Stimulated activated CD8-positive, alpha-beta memory T cell treated with anti-CD3 and anti-CD28 coated beads, Interleukin-2, amount 100 ng/mL, for 48 hours (primary cell): ENCODE data around the gene FGFR3.

Experiments
- DNase-seq, 2 donors: peaks; one replicate each; pipeline ENCODE4 v3.0.0-alpha.2; 2020; ENCODE audit warnings: low read depth in 2 of 2

Gene FGFR3

DNA sequence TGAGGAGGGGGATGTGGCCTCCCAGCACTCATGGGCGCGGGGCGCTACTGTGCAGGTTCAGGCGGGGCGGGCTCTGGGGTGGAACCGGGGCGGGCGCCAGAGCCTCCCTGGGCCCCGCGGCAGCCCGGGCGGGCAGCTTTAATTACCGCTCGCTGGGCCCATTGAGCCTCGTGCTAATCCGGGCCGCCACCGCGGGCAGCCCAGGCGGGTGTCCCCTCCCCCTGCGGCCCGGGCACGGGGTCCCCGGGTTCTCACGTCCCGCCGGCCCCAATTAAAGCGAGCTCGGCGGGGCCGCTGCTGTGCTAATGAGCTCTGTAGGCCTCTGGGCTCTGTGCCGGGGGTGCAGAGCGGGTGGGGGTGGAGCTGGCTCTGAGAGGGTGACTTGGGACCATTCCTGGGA is 22.8 kb upstream of the FGFR3 start:
- no peak for DNase-seq

DNA sequence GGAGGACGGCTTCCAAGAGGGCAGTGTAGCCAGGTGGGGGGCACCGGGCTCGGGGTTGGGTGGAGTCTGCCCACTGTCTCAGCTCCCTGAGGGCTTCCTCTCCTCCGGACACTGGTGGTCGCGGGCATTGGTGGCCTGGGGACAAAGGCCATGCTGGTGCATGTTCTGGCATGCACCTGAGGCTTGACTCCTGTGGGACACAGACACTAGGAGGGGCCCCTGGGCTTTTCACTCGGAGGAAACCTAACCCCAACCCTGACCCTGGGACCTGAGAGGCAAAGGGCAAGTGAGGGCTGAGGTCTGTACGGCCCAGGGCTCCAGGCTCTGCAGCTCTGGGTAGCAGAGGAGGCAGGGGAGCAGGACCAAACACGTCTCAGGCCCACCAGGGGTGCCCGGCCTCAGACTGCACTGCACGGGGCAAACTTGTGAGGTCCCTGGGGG is 22.3 kb upstream of the FGFR3 start:
- no peak for DNase-seq

DNA sequence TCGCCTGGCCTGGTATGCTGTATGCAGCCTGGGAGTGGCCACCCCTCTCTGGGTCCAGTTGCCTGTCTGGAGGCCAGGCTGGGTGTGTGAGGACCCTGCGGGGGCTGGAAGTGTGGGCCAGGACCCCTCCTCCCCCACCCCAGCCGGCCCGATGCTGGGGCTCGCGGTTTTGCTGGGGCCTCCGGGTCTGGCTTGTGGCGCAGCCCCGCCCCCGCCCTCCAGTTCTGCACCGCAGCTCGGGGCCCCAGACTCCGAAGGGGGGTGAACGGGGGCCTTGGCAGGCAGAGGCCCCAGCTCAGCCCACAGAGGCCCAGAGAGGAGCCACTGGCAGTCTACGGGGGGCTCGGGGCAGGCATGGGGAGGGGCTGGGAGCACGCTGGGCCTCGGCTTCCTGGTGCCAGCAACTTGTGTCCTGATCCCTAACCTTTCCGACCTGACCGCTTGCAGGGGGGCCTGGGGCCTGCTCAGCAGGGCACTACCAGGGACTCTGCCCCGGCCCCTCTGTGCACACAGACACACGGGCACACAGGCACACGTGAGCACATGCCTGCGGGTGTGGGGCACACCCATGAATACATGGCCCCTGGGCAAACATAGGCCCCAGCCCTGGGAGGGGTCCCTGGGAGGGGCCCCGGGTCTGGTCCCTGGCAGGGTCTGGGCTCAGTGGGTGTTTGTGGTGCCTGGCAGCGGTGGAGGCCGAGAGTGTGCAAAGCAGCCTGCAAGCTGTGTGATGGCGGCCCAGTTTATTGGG is 21.4 kb upstream of the FGFR3 start:
- no peak for DNase-seq

DNA sequence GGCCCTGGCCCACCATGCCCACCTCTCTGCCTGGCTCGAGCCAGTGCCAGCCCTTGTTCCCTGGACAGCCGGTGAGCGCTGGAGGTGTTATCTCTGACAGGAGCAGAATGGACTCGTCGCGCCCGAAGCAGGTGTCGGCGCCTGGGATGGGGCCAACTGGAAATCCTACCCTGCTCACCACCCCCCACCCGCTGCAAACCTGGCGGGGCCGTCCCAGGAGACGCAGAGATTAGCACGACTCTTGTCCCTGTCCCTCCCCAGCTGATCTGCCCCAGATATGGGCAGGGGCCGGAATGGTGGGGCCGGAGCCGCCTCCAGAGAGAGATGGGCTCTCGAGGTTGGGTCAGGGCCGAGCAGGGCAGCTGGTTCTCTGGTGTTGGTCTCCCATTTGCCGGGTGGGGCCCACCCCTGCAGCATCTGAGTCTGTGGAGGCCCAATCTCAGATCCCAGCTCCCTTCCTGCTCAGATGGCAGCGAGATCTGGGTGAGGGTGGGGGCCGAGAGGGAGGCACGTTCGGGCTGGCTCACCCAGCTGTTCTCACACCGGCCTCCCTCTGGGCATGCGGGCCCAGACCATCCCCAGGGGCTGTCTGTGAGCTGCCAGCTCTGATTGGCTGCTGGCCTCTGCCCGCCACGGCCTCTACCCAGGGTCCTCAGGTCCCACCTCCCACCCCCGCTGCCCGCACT is 20.1 kb upstream of the FGFR3 start:
- DNase-seq = no peak

DNA sequence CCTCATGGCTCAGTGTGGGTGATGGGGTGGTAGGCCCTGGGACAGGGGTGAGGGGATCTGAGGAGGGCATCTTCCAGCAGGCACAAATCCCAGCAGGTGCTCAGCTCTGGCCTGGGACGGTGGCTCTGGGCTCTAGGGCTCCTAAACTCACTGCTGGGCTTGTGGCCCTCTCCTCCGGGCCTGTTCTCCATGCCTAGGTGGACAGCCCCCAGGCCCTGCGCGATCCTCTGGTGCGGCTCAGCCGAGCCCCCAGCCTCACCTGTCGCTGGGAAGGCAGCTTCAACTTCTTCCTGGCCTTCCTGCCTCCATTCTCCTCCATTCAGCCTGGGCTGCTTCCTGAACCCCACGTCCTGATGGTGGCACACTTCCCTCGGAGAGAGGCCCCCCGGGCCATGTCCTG is 19.3 kb upstream of the FGFR3 start:
- no peak for DNase-seq

DNA sequence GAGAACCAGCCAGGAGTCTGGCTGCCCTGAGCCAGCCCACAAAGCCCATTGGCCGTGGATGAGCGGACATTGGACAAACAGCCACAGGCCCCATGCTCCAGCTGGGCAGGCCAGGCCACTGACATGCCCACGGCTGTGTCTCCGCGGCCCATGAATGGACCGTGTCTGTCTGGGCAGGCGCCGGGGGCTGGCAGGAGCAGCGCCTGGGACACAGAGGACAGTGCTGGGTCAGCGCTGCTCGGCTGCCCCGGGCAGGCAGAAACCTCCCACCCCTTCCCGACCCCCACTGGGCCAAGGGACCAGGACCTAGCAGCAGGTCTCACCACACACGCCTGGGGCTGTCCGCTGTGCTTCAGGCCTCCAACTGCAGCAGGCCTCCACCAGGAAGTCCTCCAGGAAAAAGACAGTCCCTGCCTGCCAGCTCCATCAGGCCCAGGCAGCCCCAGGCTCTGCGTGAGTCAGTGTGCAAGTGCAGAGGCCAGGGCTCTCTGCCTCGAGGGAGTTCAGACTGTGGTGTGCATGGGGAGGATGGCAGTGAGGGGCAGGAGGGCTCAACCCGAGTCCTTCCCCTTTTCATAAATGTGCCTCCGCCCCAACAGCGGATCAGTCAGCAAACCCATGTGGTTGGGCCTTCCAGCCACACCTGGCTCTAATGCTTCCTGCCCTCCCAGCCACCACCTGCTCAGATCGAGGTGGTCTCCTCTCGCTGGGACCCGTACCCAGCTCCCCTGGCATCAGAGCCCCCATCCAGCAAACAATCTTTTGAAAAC is 17.2 kb upstream of the FGFR3 start:
- DNase-seq = no peak

DNA sequence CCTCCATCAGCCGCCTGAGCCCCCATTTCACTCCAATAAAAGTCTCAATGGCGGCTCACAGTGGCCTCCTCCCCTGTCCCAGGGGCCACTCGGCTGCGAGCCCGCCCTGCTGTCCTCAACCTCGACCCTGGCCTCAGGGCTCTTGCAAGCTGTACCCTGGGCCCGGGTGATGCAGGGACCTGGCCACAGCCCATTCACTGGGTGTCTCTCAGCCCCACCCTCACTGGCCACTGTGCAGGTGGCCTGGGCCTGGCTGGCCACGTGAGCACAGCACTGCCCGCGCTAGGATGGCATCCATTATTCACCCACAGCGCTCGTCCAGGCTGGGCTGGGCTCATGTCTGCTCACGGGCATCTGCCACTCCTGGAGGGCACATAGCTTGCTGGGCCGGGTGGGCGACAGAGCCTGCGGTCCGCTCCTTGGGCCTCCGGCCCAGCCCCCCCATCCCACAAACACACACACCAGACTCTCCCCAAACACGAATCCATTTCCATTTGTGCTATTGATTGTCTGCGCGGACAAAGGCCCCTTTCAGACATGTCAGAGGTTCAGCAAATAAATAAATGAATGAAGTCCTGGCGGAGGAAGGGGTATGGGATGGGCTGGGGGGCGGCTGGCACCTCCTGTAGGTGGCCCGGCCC is 16.5 kb upstream of the FGFR3 start:
- no peak for DNase-seq

DNA sequence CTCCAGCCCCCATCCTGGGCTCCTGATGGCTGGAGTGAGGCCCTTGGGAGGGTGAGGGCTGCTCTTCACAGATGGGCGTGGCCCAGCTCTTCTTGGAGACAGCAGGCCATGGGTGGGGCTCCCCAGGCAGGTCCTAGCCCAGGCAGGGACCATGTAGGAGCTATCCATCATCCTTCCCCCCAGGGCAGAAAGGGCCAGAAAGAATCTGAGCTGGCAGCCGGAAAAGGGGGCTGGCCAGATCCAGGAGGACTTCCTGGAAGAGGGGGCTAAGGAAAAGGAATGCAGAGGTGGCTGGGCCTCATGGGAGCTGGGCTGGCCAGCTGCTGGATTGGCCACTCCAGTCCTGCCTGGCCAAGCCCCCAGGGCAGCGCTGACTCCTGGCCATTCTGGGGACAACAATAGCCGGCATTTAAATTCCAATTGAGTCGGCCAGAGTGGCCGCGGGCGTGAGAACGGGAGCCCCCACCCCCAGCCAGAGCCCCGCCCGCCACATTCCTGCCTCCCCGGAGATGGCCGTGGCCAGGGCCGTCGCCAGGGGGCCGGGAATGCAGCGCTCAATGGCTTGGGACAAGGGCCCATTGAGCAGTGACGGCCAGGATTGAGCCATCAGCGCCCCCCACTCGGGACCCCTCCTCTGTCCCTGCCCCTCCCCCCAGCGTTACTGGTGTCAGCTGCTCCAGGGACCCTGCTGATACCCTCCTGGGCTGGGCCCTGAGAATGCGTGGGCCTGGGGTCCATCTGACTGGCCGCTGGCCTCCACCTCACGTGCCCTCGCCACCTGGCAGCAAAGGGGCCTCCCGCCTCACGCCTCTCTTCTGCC is 15.1 kb upstream of the FGFR3 start:
- no peak for DNase-seq

DNA sequence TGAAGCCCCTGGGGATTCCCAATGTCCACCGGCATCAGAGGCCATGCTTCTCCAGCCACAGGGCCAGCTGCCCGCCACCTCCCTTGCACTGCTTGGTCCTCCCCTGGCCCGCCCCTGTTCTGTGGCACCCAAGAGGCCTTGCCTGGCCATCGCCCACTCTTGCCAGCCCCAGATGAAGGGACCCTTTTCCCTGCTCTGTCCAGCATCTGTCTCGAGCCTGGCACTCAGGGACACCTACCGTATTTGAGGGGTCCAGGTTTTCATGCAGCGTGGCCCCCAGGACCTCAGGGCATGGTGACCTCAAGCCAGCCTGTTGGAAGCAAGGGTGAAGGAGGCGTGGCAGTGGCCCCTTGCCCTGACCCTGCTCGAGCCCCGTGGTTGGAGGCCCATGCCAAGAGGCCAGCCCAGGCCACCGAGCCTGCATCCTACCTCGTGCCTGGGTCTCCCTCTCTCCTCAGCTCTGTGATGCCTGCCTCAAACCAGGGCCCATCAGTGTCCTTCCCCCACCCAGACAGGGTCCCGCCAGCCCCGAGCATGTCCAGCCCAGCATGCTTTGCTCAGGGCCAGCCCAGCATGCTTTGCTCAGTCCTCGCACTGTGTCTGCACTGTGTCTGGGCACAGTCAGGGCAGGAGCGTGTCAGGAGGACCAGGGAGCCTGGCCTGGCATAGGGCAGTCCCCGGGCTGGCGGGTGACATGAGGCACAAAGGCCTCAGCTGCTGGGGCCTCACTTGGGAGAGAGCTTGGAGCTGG is 14.3 kb upstream of the FGFR3 start:
- DNase-seq = no peak

DNA sequence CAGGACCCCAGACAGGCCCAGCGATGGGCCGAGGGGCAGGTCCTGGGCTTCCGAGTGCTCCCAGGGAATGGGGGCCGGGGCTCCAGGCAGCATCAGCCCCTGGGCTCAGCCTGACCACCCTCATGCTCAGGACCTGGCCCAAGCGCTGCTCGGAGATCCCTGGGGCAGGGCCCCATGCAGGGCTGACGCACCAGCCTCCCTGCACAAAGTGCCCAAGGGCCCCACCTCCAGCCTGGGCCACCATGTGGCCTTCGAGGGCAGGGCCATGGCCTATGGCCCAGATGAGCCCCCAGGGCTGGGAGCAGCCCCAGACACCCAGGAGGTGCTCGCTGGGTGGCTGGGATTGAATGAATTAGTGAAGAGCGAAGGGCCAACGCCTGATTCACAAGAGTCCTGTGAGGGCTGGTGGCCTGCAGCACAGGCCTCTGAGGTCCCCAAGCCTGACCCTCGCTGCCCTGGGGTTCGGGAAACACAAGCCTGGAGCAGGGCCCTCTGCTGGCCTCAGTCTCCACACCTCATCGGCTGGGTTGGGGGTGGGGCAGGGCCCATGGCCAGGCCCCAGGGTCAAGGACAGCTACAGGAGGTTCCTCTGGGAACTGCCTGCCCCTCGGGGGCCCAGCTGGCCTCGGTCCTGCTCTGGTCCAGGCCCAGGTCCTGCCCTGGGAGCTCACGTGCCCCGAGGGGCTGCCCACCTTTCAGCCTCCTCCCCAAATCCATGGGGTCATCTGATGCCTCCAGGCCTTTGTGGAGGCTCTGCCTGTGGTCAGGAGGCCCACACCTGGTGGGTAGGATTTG is 13.3 kb upstream of the FGFR3 start:
- no peak for DNase-seq

DNA sequence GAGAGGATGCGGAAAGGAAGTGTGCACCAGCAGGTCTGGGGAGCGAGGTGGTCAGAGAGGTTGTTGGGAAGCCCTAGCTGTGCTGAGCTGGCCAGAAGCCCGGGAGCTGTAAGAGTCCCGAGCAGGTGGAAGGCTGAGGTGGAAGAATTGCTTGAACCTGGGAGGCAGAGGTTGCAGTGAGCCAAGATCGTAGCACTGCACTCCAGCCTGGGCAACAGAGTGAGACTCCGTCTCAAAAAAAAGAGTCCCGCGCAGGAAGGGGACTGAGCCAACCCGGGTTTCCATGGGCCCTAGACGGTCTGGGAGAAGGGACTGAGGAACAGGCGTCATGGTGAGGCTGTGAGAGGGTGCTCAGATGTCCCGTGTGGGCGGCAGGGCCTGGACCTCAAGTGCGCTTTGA is 12.7 kb upstream of the FGFR3 start:
- DNase-seq = no peak

DNA sequence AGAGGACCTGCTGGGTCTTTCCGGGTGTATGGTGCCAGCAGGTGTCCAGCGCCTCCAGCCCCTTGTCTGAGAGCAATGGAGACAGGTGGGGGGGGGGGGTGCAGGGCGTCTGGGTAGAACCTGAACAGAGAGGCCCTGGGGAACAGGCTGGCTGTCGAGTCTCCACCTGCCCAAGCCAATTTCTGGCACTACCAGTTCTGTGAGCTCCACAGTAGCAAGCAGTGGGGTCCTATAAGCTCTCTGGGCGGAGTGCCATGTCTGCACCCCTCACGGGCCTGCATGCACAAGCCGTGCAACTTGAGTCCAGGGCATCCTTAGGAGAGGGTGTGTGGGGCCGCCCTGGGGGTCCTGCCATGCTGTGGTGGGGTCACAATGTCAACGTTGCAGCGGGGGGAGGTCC is 10.1 kb upstream of the FGFR3 start:
- no peak for DNase-seq

DNA sequence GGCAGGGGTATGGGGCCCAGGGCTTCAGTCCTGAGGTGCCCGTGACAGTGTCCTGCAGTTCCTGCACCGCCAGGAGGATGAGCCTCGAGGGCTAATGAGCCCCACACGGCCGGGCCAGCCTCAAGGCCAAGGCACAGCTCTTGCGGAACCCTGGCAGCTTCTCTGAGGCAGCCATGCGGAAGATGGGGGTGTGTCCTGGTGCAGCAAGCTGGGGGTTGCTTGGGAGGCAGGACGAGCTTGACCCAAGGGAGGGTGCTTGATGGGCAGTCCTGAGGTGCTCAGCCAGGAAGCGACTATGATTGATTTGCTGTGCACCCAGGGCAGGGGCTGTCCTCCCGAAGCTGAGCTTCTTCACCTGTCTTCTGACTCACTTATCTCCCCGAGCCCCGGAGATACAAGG is 9.1 kb upstream of the FGFR3 start:
- no peak for DNase-seq

DNA sequence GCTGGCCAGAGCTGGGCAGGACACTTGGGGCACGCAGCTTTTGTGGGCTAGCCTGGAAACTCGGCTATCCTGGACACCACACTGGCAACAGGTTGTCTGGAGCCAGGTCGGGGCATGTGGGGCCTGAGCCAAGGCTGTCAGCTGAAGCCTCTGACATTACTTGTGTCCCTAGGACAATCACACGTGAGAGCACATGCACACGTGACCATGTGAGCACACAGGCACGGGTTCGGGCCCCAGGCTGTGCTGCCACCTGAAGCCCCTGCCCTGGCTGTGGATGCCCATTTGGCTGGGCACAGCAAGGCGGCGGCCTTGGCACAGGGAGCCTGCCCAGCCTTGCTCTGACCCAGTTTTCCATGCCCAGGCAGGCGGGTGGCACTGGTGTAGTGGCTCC is 8.7 kb upstream of the FGFR3 start:
- no peak for DNase-seq

DNA sequence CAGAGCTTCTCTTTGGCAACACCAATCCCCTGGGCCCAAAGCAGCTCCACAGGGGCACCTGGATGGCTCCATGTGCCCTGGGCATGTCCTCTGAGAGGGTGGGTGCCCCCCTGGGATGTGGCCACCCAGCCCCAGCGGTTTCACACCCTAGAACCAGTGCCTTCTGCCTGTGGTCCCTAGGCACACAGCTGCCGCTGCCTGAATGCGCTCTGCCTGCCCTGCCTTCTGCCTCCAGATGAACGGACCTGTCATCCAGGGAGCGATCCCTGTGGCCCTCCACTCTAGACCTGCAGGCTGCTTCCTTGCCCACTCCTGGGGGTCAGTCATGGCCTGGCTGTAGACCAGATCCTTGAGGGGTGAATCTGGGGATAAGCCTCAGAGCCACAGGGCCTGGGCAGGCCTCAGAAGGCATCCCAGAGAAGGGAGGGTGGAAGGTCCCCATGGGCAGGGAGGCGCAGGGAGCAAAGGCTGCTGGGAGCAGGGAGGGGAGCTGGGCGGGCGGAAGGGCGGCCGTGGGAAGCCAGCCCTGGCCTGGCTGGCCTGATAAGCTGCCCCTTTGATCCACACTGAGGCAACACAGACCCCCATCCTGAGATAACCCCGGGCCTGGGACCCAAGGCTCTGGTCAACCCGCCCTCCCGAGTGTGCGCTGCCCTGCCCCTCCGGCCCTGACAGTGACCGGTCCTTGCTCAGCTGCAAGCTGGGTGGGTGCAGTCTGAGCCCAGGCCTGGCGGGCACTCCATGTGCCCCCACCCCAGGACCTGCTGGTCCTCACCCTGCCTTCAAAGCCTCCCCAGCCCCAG is 8.1 kb upstream of the FGFR3 start:
- DNase-seq = no peak

DNA sequence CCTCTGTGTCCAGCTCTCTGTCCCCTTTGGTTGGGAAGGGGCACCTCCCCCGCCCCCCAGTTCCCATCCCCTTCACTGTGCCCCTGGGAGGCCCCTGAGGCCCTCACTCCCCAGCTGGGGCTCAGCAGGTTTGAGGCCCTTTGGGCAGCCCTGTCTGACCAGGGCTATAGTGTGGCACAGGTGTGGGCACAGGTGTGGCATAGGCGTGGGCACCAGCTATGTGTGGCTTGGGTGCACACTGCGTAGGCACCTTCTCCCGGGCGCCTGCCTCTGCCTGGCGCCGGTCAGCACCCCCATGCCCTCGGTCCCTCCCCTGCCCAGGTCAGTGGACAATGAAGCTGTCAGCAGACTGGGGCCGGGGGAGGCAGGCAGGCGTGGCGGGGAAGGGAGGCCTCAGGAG is 7.5 kb upstream of the FGFR3 start:
- no peak for DNase-seq

DNA sequence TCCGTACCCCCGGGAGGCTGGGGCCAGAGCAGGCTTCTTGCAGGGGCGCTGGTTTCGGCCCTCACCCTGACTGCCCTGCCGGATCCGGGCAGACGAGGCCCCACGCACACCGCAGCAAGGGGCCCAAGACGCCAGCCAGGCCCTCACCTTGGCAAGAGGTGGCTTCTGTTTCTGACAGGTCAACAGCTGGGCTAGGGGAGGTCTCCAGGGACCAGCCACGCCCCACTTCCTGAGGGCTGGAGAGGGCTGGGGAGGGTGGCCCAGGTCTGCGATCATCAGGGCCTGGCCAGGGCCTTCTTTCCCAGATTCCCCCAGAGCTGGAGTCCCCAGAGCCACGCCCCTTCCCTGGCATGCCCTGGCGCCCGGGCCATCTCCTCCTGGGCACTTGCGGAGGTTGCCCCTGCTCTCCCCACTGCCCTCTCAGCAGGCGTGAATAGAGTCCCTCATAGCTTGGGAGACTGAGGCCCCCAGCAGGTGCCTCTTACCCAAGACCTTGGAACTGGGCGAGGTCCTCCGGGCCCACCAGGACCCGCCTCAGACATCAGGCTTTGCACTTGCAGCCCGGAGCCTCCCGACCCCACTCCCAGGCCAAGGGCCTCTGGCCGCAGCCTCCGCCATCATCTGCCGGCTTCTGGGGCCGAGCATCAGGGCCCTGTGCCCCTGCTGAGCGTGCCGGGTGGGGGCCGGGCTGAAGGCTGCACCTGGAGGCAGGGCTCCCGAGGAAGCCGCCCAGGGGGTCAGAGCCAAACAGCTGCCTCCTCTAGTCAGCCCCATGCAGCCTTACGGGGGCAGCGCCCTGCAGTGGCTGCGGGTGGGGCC is 6.3 kb upstream of the FGFR3 start:
- DNase-seq = no peak

DNA sequence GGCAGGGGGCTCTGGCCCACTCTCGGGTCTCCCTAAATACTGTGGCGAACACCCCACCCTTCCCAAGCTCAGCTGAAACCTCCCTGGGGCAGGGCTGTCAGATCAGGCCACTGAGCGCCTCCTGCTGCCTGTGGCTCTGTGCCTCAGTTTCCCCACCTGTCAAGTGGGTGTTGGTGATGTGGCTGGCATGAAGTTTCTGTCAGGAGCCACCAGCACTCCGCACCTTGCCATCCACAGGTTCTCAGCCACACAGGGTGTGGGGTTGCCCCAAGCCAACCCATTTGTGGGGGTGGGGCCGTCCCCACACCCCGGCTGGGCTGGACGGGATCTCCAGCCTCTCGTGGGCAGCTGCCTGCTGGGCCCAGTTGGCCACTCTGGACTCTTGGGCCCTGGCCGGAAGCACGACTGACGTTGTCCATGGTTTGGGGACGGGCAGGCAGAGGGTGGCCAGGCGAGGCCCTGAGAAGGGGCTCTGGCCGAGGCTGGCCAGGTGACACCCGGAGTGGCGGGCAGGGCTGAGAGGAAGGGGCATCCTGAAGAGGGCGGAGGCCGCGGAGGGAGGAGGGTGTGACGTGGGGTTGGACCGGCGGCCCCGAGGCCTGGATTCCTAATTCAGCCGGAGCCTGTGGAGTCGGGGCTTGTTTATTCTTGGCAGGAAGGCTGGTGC is 5.5 kb upstream of the FGFR3 start:
- no peak for DNase-seq
